ENCODE data around the gene PAPSS1.

DNA sequence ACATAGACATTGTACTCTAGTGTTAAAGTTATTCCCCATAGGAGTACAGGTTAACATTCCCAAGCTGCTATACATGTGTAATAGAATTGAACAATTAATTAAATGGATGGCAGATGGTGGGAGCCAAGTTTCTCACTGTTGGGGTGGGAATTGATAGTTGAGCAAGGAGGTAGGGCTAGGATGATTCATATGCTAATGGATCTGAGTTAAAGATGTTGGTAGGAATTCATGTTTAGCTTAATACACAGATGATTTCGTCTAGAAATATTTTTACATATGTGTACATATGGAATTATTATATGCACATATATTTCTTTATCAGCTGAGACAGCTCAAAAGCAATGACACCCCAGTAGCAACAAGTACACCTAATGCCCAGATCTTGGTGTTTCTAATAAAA lies 26.1 kb upstream of the PAPSS1 start:
- TF ChIP-seq POLR2A (IDR thresholded peaks at IDR 0.05) = no peak
- TF ChIP-seq, protein P1, sequence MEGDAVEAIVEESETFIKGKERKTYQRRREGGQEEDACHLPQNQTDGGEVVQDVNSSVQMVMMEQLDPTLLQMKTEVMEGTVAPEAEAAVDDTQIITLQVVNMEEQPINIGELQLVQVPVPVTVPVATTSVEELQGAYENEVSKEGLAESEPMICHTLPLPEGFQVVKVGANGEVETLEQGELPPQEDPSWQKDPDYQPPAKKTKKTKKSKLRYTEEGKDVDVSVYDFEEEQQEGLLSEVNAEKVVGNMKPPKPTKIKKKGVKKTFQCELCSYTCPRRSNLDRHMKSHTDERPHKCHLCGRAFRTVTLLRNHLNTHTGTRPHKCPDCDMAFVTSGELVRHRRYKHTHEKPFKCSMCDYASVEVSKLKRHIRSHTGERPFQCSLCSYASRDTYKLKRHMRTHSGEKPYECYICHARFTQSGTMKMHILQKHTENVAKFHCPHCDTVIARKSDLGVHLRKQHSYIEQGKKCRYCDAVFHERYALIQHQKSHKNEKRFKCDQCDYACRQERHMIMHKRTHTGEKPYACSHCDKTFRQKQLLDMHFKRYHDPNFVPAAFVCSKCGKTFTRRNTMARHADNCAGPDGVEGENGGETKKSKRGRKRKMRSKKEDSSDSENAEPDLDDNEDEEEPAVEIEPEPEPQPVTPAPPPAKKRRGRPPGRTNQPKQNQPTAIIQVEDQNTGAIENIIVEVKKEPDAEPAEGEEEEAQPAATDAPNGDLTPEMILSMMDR (IDR thresholded peaks at IDR 0.05) = no peak
- no peak for TF ChIP-seq POLR2AphosphoS5 (IDR thresholded peaks at IDR 0.05)
- TF ChIP-seq EP300 (IDR thresholded peaks at IDR 0.05) = no peak
